HG03460 (cell line): ENCODE data around the gene FAM83C.

ENCODE experiments used
- ATAC-seq: cut with Tn5 transposase; IDR thresholded peaks from one replicate; pipeline ENCODE4 v1.9.1; 2021; ENCODE audit not compliant: unreplicated experiment

Gene FAM83C

DNA sequence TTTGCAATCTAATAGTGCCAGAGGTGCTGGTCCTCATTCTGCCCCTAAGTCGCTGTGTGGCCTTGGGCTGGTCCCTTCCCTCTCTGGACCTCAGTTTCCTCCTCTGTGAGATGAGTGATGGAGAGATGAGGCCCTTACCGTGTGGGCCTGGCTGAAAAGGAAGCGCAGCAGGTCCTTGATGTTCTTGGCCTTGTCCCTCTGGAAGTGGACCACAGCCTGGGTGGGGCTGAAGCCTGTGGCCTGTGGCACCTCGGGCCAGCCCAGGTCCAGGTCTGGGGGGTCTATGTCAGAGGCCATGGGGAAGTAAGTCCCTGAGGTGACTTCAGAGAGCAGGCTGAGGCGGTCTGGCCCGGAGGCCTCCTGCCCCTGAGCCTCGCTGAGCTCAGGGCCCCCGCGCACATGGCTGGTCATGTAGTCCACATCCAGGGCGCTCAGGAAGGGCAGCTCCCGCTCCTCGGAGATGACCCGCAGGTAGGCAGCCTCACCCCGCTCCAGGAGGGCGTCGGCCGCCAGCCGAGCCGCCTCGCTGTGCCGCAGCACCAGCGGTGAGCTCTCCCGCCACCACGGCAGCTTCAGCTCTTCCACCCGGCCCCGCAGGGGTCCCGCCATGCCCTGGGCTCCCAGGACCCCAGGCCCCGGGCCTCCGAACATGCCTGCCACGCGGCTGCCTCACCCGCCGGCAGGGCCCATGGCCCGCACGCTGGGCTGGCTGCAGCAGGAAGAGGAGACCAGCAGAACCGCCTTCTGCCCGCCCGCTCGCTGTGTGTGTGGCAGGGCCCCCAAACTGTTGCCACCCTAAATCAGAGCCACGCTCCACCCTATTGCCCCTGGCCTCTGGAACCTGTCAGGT, at the start of gene FAM83C:
TSS of gene FAM83C (minus strand) at position 772 of the 850 bp plus-strand sequence. CDS start at position 651, 121 bp downstream.
- no peak for ATAC-seq

- ATAC-seq = no peak
Observed at GRCh38 chr20:35341366-35342028, 49.3 kb upstream of the FAM83C start.

DNA sequence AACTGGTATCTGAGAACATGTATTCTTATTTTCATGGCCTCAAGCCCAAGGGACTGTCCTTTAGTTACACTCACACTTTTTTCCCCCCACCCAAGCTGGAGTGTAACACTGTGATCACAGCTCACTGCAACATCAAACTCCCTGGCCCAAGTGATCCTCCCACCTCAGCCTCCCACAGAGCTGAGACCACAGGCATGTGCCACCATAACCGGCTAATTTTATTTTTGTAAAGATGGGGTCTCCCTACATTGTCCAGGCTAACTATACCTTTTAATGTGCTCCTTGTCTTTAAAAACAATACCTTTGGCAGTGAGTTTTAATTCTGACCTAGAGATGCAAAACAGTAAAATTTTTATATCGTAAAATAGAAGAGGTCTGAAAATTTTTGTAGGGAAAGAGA, 48.2 kb upstream of the FAM83C start:
- ATAC-seq = no peak

DNA sequence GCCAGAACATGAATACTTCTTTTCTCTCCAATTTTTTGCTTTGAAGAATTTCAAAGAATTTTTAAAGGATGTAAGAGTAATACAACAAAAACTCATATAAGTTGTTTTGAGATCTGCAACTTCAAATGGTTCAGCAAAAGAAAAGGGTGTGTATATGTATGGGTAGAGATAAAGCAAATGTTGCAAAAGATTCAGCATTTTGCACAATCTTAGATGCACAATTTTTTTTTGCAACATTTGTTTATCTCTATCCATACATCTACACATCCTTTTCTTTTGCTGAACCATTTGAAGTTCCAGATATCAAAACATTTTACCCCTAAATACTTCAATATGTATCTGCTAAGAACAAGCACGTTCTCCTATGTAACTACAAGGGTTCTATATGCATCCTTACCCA, 47.4 kb upstream of the FAM83C start:
- ATAC-seq = no peak

- no peak for ATAC-seq
Observed at GRCh38 chr20:35339007-35339406, 46.8 kb upstream of the FAM83C start.

GRCh38 chr20:35334311-35335101, 42.3 kb upstream of the FAM83C start:
- ATAC-seq = no peak

DNA sequence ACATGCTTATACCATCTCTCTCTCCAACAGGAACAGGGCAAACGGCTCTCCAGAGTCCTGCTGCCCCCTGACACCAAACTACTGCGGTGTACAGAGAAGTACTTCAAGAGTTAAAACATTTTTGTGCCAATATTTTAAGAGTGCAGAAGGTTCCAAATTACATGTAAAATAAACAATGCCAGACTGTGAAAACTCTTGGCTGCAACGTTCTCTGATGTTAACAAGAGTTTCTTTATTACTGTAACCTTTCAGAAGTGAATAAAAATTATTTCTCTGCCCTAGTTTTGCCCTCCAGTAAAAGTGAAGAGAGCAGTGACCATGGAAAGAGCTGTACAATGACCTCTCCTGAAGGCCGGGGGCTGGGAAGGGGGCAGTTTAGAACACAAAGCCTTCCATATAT, 41.4 kb upstream of the FAM83C start:
- no peak for ATAC-seq

- no peak for ATAC-seq
Observed at GRCh38 chr20:35332540-35333200, 40.4 kb upstream of the FAM83C start.

- no peak for ATAC-seq
Observed at GRCh38 chr20:35329435-35330139, 37.4 kb upstream of the FAM83C start.

- no peak for ATAC-seq
Observed at GRCh38 chr20:35328689-35329088, 36.5 kb upstream of the FAM83C start.

GRCh38 chr20:35328095-35328685, 36.0 kb upstream of the FAM83C start:
- ATAC-seq = no peak

DNA sequence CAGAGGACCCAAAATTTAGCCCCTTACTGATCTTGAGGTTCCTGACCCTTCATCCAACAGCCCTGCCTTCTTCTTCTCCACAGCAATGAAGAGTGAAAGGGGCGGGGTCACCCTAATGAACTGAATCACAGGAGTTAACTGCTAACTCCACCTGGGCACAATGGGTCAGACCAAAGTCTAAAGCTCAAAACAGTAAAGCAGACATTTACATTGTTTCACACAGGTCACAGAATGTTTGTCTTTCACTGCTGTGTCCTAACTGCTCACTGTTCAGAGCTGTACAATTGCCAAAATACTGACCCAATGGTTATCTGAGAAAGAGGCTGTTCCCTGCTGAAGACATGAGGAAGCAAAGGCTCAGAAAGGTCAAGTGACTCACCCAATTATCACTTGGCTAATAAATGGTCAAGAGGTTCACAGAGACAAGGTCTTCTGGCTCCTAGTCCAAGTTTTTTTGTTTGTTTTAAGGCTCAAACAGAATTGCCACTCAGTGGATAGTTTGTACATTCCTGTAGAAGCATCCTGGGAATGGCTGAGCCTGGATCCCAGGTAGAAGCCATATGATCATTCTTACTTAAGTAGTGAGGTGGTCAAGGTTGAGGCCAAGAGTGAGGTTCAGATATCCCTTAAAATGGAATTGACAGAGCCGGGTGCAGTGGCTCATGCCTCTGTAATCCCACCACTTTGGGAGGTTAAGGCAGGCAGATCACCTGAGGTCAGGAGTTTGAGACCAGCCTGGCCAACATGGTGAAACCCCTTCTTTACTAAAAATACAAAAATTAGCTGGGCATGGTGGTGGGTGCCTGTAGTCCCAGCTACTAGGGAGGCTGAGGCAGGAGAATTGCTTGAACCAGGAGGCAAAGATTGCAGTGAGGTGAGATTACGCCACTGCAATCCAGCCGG, 35.1 kb upstream of the FAM83C start:
- no peak for ATAC-seq

DNA sequence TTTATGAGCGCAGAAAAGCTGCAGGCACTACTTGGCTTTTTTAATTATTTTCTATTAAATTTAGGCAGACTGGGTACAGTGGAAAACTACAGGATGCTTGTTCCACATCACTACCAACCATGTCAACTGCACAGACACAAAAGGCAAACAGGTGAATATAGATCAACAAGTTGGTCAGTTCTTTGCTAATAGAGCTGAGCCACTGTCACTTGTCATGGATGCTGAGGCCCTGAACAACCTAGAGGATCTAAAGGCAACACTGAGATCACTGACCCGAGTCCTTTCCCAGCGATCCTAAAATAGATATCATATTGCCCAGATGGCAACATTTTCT, 34.5 kb upstream of the FAM83C start:
- no peak for ATAC-seq

GRCh38 chr20:35326021-35326739, 34.0 kb upstream of the FAM83C start:
- ATAC-seq = no peak

- no peak for ATAC-seq
Observed at GRCh38 chr20:35325401-35325800, 33.2 kb upstream of the FAM83C start.

DNA sequence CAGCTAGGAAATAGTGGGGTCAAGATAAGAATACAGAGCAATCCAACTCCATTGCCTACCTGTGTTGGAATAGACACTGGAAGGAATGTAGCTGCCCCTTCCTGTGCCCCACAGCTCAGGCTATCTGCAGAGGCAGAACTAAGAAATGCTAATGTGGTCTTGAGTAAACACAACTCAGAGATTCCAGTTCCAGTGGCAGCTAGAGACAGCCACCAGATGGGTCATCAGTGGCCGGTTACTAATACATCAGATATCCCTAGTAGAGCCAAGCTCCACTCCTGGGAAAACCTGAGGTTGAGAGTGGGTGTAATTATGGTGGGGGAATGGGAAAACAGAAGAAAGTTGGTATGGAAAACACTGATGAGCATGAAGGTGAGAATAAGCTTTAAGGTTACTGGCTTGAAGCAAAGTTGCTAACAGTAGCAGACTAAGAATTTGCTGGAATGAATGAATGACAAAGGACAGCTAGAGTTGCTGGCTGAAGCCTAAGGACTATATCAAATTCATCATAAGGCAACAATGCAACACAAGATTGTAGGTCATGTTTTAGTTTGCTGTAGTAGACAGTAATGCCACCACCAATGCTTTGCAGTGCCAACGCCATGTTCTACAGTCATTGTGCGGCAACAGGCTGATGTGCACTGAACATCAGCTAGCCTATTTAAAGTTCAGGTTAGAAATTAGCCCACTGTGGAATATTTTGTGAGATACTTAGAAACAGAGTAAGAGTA, 28.3 kb upstream of the FAM83C start:
- no peak for ATAC-seq

- ATAC-seq = no peak
Observed at GRCh38 chr20:35319871-35320197, 27.6 kb upstream of the FAM83C start.
